KBM-7 (cell line): ENCODE measurements around the gene COPS3.

Experiments used
- DNase-seq: peaks from one replicate; pipeline ENCODE4 v3.0.0-alpha.2; 2015
- in situ Hi-C: fragments of 300-500 bp; cut with MboI; formaldehyde crosslinking; loops from 2 replicates; pipeline ENCODE4 v1.14.3; 2020; ENCODE audit warnings: low sequenced_read_pairs, low pct_unique_long_range_greater_than_20kb, mixed read lengths

The COPS3 gene

GRCh38 chr17:17254036-17254435 lies 27.0 kb downstream of the COPS3 start:
- DNase-seq, result no peak
- in situ Hi-C loops, result no loop called here

- in situ Hi-C loops, result no loop called here
- DNase-seq, result no peak
Measured at GRCh38 chr17:17253406-17253805, 27.6 kb downstream of the COPS3 start.

GRCh38 chr17:17252149-17252661 lies 28.8 kb downstream of the COPS3 start:
- in situ Hi-C loops, result no loop called here
- DNase-seq, result no peak

GRCh38 chr17:17246879-17247278 lies 34.2 kb downstream of the COPS3 start:
- DNase-seq, result no peak
- in situ Hi-C loops, result no loop called here

GRCh38 chr17:17243163-17243562 lies 37.9 kb downstream of the COPS3 start:
- in situ Hi-C loops, result no loop called here
- no peak for DNase-seq

GRCh38 chr17:17242246-17242645 lies 38.8 kb downstream of the COPS3 start:
- in situ Hi-C loops, result no loop called here
- no peak for DNase-seq

GRCh38 chr17:17241656-17242055 lies 39.4 kb downstream of the COPS3 start:
- DNase-seq, result no peak
- in situ Hi-C loops, result no loop called here

GRCh38 chr17:17239832-17240231 lies 41.2 kb downstream of the COPS3 start:
- DNase-seq, result no peak
- in situ Hi-C loops, result no loop called here

GRCh38 chr17:17237026-17237799 lies 43.8 kb downstream of the COPS3 start, which contains the start of gene FLCN:
FLCN (minus strand) TSS chr17:17237168; CDS start chr17:17228137, 9,031 bp downstream.
- DNase-seq, result peak; percentile 93
- in situ Hi-C loops, result no loop called here

GRCh38 chr17:17236295-17237025 lies 44.6 kb downstream of the COPS3 start:
- in situ Hi-C loops, result no loop called here
- DNase-seq, result peak; percentile 23

GRCh38 chr17:17235212-17236174 lies 45.6 kb downstream of the COPS3 start:
- peak; percentile 20 for DNase-seq
- in situ Hi-C loops, result no loop called here

- in situ Hi-C loops, result no loop called here
Measured at GRCh38 chr17:17232303-17232621, 48.8 kb downstream of the COPS3 start.

GRCh38 chr17:17231621-17232302 lies 49.3 kb downstream of the COPS3 start:
- in situ Hi-C loops, result no loop called here
- DNase-seq, result no peak

More at GRCh38 chr17:17232303-17232621, 48.8 kb downstream of the COPS3 start:
- no peak for DNase-seq

GRCh38 chr17:17229416-17230384 lies 51.3 kb downstream of the COPS3 start:
- DNase-seq, result no peak

GRCh38 chr17:17228521-17229279 lies 52.3 kb downstream of the COPS3 start:
- DNase-seq, result no peak
- in situ Hi-C loops, result no loop called here

More at GRCh38 chr17:17229416-17230384, 51.3 kb downstream of the COPS3 start:
- in situ Hi-C loops, result no loop called here

GRCh38 chr17:17227608-17228520 lies 53.2 kb downstream of the COPS3 start:
- DNase-seq, result no peak
- in situ Hi-C loops, result no loop called here
